A549 (cell line): ENCODE results near the gene DBR1. TPM values are rescaled to one million over a fixed set of nuclear protein-coding genes. Genes with fewer than 3 reads are reported as not detected.

ENCODE experiments used
- ATAC-seq, 2 experiments: fragments of 200-7000 bp in 1 of 2; fragments of >200 bp in 1 of 2; cut with Nextera tagmentation in 1 of 2; cut with Tn5 transposase in 1 of 2; 3 replicates each; pipeline versions ENCODE4 v1.8.0 to v1.9.1; 2018 to 2020; ENCODE audit warnings: mild to moderate bottlenecking in 1 of 2, moderate library complexity in 1 of 2
- CTCF ChIA-PET: fragments of 300-600 bp; sonication (Branson Sonifier 250); formaldehyde crosslinking; extraction: SDS; loops from one replicate; lab custom pipeline; 2021; ENCODE audit warnings: antibody characterized with exemption, inconsistent platforms; lab: Yijun Ruan, JAX
- POLR2A ChIA-PET: fragments of 350-600 bp; formaldehyde crosslinking; extraction: SDS; loops from one replicate; lab custom pipeline; 2021; ENCODE audit warnings: antibody characterized with exemption, inconsistent platforms; lab: Yijun Ruan, JAX
- DNase-seq, 2 experiments: peaks; one replicate each; pipeline versions ENCODE4 v3.0.0 to v3.0.0-alpha.2; 2011 to 2016; ENCODE audit warnings: low read depth in 1 of 2, low spot score in 1 of 2
- FAIRE-seq: peaks from 2 replicates; lab custom pipeline; 2011; peaks lifted over from hg19 to GRCh38; lab: Jason Lieb, UNC
- H3K27ac ChIP-seq, 2 experiments: fragments of >200 bp; sonication (Bioruptor Twin); formaldehyde crosslinking; 3 replicates each; pipeline ENCODE4 v1.5.1; 2016 to 2017
- H3K4me1 ChIP-seq: fragments of >200 bp; sonication (Bioruptor Twin); formaldehyde crosslinking; 3 replicates; pipeline ENCODE4 v1.6.1; 2016
- H3K4me2 ChIP-seq: fragments of >200 bp; sonication (Bioruptor Twin); formaldehyde crosslinking; 3 replicates; pipeline ENCODE4 v1.6.1; 2016
- H3K4me3 ChIP-seq: fragments of >200 bp; sonication (Bioruptor Twin); formaldehyde crosslinking; 3 replicates; pipeline ENCODE4 v1.5.1; 2016
- H3K9me3 ChIP-seq: fragments of >200 bp; sonication (Bioruptor Twin); formaldehyde crosslinking; 3 replicates; pipeline ENCODE4 v1.6.1; 2016
- CEBPB ChIP-seq, 2 experiments: fragments of >200 bp in 1 of 2; sonication (Bioruptor Twin) in 1 of 2; formaldehyde crosslinking in 1 of 2; IDR thresholded peaks; 2 replicates each; pipeline ENCODE4 v1.6.1; 2012 to 2016
- CHD4 ChIP-seq: fragments of 200-600 bp; sonication (generic); IDR thresholded peaks from 2 replicates; pipeline ENCODE4 v1.6.1; 2016; ENCODE audit warnings: antibody characterized with exemption, mild to moderate bottlenecking, borderline replicate concordance
- E2F6 ChIP-seq: IDR thresholded peaks from 2 replicates; pipeline ENCODE4 v1.6.1; 2012; ENCODE audit warnings: low read depth, borderline replicate concordance
- EHF ChIP-seq: fragments of 250-450 bp; sonication (Bioruptor Pico); IDR thresholded peaks from 2 replicates; pipeline ENCODE4 v1.5.0; 2020; ENCODE audit warnings: mild to moderate bottlenecking
- ESRRA ChIP-seq: fragments of 150-350 bp; IDR thresholded peaks from 2 replicates; pipeline ENCODE4 v1.6.1; 2014; ENCODE audit warnings: mild to moderate bottlenecking, low read length, borderline replicate concordance
- FOSB ChIP-seq: fragments of 250-450 bp; sonication (Bioruptor Pico); IDR thresholded peaks from 2 replicates; pipeline ENCODE4 v1.5.0; 2020; ENCODE audit warnings: mild to moderate bottlenecking, moderate library complexity
- FOXS1 ChIP-seq: fragments of 250-450 bp; sonication (Bioruptor Pico); IDR thresholded peaks from 2 replicates; pipeline ENCODE4 v1.5.0; 2020; ENCODE audit warnings: mild to moderate bottlenecking, moderate library complexity
- HEYL ChIP-seq: fragments of 250-450 bp; sonication (Bioruptor Pico); IDR thresholded peaks from 2 replicates; pipeline ENCODE4 v1.8.0; 2021; ENCODE audit warnings: mild to moderate bottlenecking, moderate library complexity
- HOXB13 ChIP-seq: fragments of 250-450 bp; sonication (Bioruptor Pico); IDR thresholded peaks from 2 replicates; pipeline ENCODE4 v1.5.0; 2020; ENCODE audit warnings: low read depth, mild to moderate bottlenecking, moderate library complexity
- KDM5A ChIP-seq: fragments of 200-600 bp; sonication (generic); IDR thresholded peaks from 2 replicates; pipeline ENCODE4 v1.6.1; 2016; ENCODE audit warnings: antibody characterized with exemption, mild to moderate bottlenecking
- MAFK ChIP-seq: fragments of 450-650 bp; IDR thresholded peaks from 2 replicates; pipeline ENCODE4 v1.6.1; 2014; ENCODE audit not compliant: partially characterized antibody
- PBX3 ChIP-seq: IDR thresholded peaks from 2 replicates; pipeline ENCODE4 v1.6.1; 2012
- POLR2A ChIP-seq: IDR thresholded peaks from 2 replicates; pipeline ENCODE4 v1.6.1; 2012; ENCODE audit warnings: mild to moderate bottlenecking, low read length
- RAD21 ChIP-seq, 2 experiments: fragments of >200 bp in 1 of 2; sonication (Bioruptor Twin) in 1 of 2; formaldehyde crosslinking in 1 of 2; IDR thresholded peaks in 1 of 2; conservative IDR thresholded peaks in 1 of 2; 2 replicates in 1 of 2; 3 replicates in 1 of 2; pipeline ENCODE4 v1.6.1; 2012 to 2018; ENCODE audit warnings: inconsistent platforms in 1 of 2
- USF2 ChIP-seq: fragments of 450-650 bp; IDR thresholded peaks from 2 replicates; pipeline ENCODE4 v1.6.1; 2014; ENCODE audit warnings: antibody characterized with exemption
- ZC3H11A ChIP-seq: fragments of 450-650 bp; IDR thresholded peaks from 2 replicates; pipeline ENCODE4 v1.6.1; 2014; ENCODE audit warnings: antibody characterized with exemption, mild to moderate bottlenecking
- WGBS: methylation state at CpG from one replicate; pipeline ENCODE4 v1.1.6; 2017; ENCODE audit errors: missing lambda C conversion rate; 5-methylcytosine and 5-hydroxymethylcytosine counted together
- polyA plus RNA-seq, 4 experiments: library from polyadenylated mRNA; depleted of rRNA in 3 of 4; stranded (reverse); fragments of >200 nt; fragmentation: RNase III in 1 of 4; extraction: RNeasy Plus Mini Kit Qiagen cat#74134 plus additional on column Dnase treatment in 1 of 4; gene quantifications; 2 replicates in 3 of 4; 3 replicates in 1 of 4; pipeline ENCODE4 v1.2.3, GENCODE V29; 2011 to 2017
- TF ChIP-seq, protein P1 (sequence below): fragments of >200 bp; sonication (Bioruptor Twin); formaldehyde crosslinking; IDR thresholded peaks from 3 replicates; pipeline ENCODE4 v1.5.1; 2016

Gene DBR1
- polyA plus RNA-seq, 2 of the 4 experiments (the other 2 are of a cell fraction), result 13.2 to 14.2 TPM

DNA sequence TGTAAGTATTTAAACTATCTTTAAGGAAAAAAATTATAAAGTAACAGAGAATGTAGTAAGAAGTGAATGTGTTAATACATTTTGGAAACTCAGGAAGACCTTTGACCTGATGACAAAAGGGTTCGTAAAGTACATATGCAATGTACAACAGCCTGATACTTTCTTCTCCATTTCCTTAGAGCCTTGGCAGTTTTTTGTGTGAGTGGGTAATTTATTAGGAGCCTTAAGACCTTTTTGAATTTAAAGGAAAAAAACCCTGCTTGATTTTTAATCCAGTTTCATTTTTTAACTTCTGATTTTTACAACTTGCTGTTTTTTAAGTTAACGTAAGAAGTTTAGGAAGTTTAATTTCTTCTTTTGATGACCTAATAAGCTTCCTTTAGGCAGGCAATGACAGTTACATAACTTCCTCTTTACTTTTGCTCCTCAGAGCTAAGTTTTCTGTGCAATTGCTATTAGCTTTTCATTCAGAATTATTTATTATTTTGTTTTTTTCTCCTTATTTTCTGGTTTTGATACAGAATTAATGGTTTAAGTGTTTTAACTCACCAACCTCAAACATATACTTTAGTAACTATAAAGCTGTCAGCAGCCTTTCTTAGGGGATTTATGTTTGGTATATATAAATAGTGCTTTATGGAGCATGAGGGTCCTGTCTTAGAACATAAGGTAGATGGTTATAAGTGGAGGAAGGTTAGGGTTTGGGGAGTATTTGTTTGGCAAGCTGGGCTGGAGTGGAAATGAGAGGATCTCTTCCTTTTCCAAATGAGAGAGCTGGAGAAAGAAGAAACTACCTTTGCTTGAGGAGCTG, 47.6 kb upstream of the DBR1 start:
- POLR2A ChIA-PET, result no interaction called here
- 0 out of 3 replicates have a peak, but pooled peaks cover 7% of the 10 kb centered on the region for H3K4me1 ChIP-seq
- H3K4me2 ChIP-seq, result no peak overlapping the region
- 88% methylated on average over 2 of the region's 2 CpGs for WGBS
- TF ChIP-seq MAFK (no peak), USF2 (no peak), ZC3H11A (no peak), E2F6 (no peak), PBX3 (no peak), CHD4 (no peak), CEBPB (IDR thresholded peaks at IDR 0.05) (no peak), FOSB (CRISPR knock-in tag) (no peak), FOXS1 (CRISPR knock-in tag) (no peak), KDM5A (no peak), ESRRA (no peak), POLR2A (no peak), HEYL (CRISPR knock-in tag) (no peak), EHF (no peak), HOXB13 (CRISPR knock-in tag) (no peak)
- TF ChIP-seq, protein P1, sequence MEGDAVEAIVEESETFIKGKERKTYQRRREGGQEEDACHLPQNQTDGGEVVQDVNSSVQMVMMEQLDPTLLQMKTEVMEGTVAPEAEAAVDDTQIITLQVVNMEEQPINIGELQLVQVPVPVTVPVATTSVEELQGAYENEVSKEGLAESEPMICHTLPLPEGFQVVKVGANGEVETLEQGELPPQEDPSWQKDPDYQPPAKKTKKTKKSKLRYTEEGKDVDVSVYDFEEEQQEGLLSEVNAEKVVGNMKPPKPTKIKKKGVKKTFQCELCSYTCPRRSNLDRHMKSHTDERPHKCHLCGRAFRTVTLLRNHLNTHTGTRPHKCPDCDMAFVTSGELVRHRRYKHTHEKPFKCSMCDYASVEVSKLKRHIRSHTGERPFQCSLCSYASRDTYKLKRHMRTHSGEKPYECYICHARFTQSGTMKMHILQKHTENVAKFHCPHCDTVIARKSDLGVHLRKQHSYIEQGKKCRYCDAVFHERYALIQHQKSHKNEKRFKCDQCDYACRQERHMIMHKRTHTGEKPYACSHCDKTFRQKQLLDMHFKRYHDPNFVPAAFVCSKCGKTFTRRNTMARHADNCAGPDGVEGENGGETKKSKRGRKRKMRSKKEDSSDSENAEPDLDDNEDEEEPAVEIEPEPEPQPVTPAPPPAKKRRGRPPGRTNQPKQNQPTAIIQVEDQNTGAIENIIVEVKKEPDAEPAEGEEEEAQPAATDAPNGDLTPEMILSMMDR, result no peak
- TF ChIP-seq, all 56 proteins: peak for 0
- CTCF ChIA-PET, result interaction anchor here (1.0 kb wide), 1 partner anchor 26 kb away, joined by 3 read pairs; no protein-coding TSS in a partner anchor
- ATAC-seq, result no peak
- no peak for FAIRE-seq
- Histone ChIP-seq H3K27ac (no peak overlapping the region), H3K4me3 (no peak overlapping the region), H3K9me3 (no peaks in the 10 kb centered on the region)
- DNase-seq, result no peak

GRCh38 chr3:138220788-138221187, 46.1 kb upstream of the DBR1 start:
- ChIA-PET CTCF (no interaction called here), POLR2A (no interaction called here)
- FAIRE-seq (no peak), DNase-seq (no peak), ATAC-seq (no peak)
- TF ChIP-seq USF2 (no peak), HOXB13 (CRISPR knock-in tag) (no peak), RAD21 (conservative IDR thresholded peaks at IDR 0.05 in 1 of 2, IDR thresholded peaks at IDR 0.05 in 1 of 2) (no peak)
- H3K4me2 ChIP-seq, result no peak overlapping the region
- 0 out of 3 replicates have a peak, but pooled peaks cover 7% of the 10 kb centered on the region for H3K4me1 ChIP-seq
- H3K27ac ChIP-seq, result no peak overlapping the region
- H3K9me3 ChIP-seq, result no peaks in the 10 kb centered on the region
- 78% methylated on average over 4 of the region's 4 CpGs for WGBS
- no peak overlapping the region for H3K4me3 ChIP-seq
